ENCODE measurements around the gene SDK1. TPM values are rescaled to one million over a fixed set of nuclear protein-coding genes. Genes with fewer than 3 reads are reported as not detected.

SDK1 gene
- total RNA-seq, 4 donors from 2014 or later, result 3.7 to 80.9 (median 13.1) TPM

DNA sequence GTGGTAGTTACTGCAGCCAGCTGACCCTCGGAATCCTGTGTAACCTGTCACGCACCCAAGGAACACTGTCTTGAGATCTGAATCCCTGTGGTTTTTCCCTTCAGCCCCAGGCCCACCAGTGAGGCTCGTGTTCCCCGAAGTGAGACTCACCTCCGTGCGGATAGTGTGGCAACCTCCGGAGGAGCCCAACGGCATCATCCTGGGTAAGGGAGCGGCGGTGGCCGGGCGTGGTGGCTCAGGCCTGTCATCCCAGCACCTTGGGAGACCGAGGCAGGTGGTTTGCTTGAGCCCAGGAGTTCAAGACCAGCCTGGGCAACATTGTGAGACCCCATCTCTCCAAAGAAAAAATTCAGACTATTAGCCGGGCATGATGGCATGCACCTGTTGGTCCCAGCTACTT lies 831.2 kb downstream of the SDK1 start:
- no peaks in the 10 kb centered on the region for H3K27me3 ChIP-seq
- TF ChIP-seq, protein P1, sequence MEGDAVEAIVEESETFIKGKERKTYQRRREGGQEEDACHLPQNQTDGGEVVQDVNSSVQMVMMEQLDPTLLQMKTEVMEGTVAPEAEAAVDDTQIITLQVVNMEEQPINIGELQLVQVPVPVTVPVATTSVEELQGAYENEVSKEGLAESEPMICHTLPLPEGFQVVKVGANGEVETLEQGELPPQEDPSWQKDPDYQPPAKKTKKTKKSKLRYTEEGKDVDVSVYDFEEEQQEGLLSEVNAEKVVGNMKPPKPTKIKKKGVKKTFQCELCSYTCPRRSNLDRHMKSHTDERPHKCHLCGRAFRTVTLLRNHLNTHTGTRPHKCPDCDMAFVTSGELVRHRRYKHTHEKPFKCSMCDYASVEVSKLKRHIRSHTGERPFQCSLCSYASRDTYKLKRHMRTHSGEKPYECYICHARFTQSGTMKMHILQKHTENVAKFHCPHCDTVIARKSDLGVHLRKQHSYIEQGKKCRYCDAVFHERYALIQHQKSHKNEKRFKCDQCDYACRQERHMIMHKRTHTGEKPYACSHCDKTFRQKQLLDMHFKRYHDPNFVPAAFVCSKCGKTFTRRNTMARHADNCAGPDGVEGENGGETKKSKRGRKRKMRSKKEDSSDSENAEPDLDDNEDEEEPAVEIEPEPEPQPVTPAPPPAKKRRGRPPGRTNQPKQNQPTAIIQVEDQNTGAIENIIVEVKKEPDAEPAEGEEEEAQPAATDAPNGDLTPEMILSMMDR (IDR thresholded peaks at IDR 0.05), result no peak
- TF ChIP-seq POLR2A (IDR thresholded peaks at IDR 0.05), result no peak
- peak in 1 of 3 donors; percentile 12 for DNase-seq
- no peaks in the 10 kb centered on the region for H3K9me3 ChIP-seq
- H3K27ac ChIP-seq, result no peak overlapping the region
- no peak overlapping the region for H3K4me3 ChIP-seq
- no peaks in the 10 kb centered on the region for H3K36me3 ChIP-seq
- H3K4me1 ChIP-seq, result no peaks in the 10 kb centered on the region

GRCh38 chr7:4133491-4134044 lies 832.5 kb downstream of the SDK1 start:
- H3K4me1 ChIP-seq, result no peaks in the 10 kb centered on the region
- no peaks in the 10 kb centered on the region for H3K27me3 ChIP-seq
- TF ChIP-seq, protein P1 (IDR thresholded peaks at IDR 0.05), result no peak
- TF ChIP-seq POLR2A (IDR thresholded peaks at IDR 0.05), result no peak
- H3K4me3 ChIP-seq, result peak overlapping the region in 1 of 4 donors; percentile 21
- no peaks in the 10 kb centered on the region for H3K9me3 ChIP-seq
- peak in 2 of 3 donors; percentile 22 to 31 for DNase-seq
- H3K27ac ChIP-seq, result no peak overlapping the region
- H3K36me3 ChIP-seq, result no peaks in the 10 kb centered on the region

DNA sequence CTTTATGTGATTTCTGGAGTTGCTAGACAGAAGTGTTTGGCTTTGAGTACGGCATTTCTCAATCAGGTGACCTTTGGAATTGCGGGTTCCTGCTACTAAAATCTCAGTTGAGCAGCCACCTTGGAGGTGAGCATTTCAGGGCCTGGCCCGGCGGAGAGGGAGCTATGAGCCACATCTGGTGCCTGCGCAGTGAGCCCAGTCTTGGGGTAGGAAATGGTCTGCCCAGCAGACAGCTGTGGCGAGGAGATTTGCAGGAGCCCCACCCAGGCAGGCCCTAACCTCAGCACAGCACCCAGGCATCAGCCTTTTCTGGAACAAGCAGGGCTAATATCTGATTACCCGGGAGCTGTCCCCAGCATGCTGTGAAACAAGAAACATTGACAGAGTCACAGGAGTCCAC lies 833.2 kb downstream of the SDK1 start:
- peak in 2 of 3 donors; percentile 40 to 43 for DNase-seq
- H3K27me3 ChIP-seq, result no peaks in the 10 kb centered on the region
- H3K27ac ChIP-seq, result peak overlapping the region in 1 of 4 donors; percentile 56
- no peaks in the 10 kb centered on the region for H3K36me3 ChIP-seq
- no peaks in the 10 kb centered on the region for H3K9me3 ChIP-seq
- H3K4me1 ChIP-seq, result no peaks in the 10 kb centered on the region
- TF ChIP-seq, protein P1 (IDR thresholded peaks at IDR 0.05), result no peak
- TF ChIP-seq POLR2A (IDR thresholded peaks at IDR 0.05), result no peak
- peak overlapping the region in 1 of 4 donors; percentile 21 for H3K4me3 ChIP-seq

DNA sequence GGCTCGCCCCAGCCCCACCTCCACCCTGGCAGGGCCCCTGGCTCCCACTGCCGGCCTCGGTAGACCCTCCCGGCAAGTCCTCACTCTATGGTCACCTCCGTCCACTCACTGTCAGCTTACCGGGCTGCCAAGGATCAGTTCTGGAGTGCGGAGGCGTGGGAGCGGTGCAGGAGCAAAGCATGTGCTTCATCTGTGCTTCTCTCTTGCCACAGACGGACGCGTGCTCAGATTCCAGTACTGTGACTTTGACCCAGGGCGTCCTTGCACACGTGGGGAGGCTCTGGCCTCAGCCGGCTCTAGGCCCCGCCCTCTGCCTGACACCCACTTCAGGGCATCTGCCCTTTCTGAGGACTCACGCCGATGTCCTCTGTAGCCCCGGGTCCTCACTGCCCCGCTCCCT lies 833.6 kb downstream of the SDK1 start:
- no peak for TF ChIP-seq POLR2A (IDR thresholded peaks at IDR 0.05)
- TF ChIP-seq, protein P1 (IDR thresholded peaks at IDR 0.05), result no peak

DNA sequence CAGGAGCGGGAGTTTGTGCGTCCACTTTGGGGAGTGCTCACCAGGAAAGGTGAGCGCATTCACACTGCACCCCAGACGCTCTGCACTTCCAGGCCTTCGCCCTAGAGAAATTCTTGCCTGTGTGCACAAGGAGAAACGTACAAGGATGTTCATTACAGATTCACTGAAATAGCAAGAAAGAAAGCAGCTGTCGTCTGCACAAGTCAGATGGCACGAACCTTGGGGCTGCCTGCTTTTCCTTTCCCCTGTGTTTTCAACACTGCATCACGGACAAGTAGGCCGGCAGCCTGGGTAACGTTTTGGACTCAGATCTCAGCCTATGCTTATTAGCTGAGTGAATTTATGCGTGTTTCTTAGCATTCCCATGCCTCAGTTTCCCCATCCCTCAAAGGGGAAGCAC lies 834.2 kb downstream of the SDK1 start:
- Histone ChIP-seq H3K27ac (no peak overlapping the region), H3K4me3 (no peak overlapping the region)
- no peak for TF ChIP-seq POLR2A (IDR thresholded peaks at IDR 0.05)
- TF ChIP-seq, protein P1 (IDR thresholded peaks at IDR 0.05), result no peak

More for the DNA sequence above, 833.6 kb downstream of the SDK1 start:
- DNase-seq, result peak in 2 of 3 donors; percentile 49 to 57
- H3K4me1 ChIP-seq, result no peaks in the 10 kb centered on the region
- no peaks in the 10 kb centered on the region for H3K9me3 ChIP-seq
- H3K27ac ChIP-seq, result peak overlapping the region in 1 of 4 donors; percentile 56
- no peaks in the 10 kb centered on the region for H3K36me3 ChIP-seq
- H3K4me3 ChIP-seq, result no peak overlapping the region
- no peaks in the 10 kb centered on the region for H3K27me3 ChIP-seq

More for the DNA sequence above, 834.2 kb downstream of the SDK1 start:
- Histone ChIP-seq H3K36me3 (no peaks in the 10 kb centered on the region), H3K27me3 (no peaks in the 10 kb centered on the region), H3K9me3 (no peaks in the 10 kb centered on the region), H3K4me1 (no peaks in the 10 kb centered on the region)
- no peak for DNase-seq
